Measurements from ENCODE around the gene PIK3R6.

DNA sequence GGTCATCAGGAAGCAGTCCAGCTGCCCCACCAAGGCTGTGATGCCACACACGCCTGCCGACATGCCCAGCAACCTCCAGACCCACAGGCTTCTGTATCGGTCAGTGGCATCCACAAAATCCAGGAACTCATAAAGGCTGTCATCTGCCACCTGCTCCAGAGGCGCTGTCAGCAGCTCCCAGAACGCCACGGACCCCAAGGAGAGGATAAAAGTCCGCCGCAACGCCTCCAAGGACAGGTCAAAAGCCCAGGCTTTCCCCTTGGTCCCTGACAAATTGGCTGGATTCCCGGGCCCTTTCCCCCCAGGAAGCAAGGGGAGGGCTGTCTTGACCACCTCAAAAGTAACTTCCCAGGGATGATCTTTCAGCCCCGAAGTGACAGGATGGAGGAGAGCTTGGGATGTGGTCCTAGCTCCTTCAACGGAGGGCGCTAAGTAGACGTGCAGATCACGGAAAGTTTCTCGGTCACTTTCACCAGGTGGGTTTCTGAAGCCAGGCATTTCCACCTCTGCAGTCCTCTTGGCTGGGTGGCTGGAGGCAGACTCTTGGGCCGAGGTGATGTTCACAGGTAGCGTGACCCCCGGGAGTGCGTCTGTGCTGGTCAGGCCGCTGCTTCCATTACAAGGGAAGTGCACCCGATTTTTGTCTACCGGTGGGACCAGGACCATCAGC lies 69.2 kb downstream of the PIK3R6 start:
- TF ChIP-seq, protein P1, sequence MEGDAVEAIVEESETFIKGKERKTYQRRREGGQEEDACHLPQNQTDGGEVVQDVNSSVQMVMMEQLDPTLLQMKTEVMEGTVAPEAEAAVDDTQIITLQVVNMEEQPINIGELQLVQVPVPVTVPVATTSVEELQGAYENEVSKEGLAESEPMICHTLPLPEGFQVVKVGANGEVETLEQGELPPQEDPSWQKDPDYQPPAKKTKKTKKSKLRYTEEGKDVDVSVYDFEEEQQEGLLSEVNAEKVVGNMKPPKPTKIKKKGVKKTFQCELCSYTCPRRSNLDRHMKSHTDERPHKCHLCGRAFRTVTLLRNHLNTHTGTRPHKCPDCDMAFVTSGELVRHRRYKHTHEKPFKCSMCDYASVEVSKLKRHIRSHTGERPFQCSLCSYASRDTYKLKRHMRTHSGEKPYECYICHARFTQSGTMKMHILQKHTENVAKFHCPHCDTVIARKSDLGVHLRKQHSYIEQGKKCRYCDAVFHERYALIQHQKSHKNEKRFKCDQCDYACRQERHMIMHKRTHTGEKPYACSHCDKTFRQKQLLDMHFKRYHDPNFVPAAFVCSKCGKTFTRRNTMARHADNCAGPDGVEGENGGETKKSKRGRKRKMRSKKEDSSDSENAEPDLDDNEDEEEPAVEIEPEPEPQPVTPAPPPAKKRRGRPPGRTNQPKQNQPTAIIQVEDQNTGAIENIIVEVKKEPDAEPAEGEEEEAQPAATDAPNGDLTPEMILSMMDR (IDR thresholded peaks at IDR 0.05; ENCODE audit: low read length), result no peak
- no peak for TF ChIP-seq EZH2 (IDR thresholded peaks at IDR 0.05; ENCODE audit: borderline replicate concordance, low read length)

All from OCI-LY1 (cell line).